WI38 (cell line): Measurements from ENCODE around the gene GABRB2.

Experiments
- H3K4me3 ChIP-seq: 2 replicates; pipeline ENCODE4 v1.5.1; 2011; ENCODE audit warnings: low read depth, mild to moderate bottlenecking, control low read depth, low read length
- CTCF ChIP-seq: IDR thresholded peaks from 2 replicates; pipeline ENCODE4 v1.5.1; 2012; ENCODE audit warnings: low read depth, mild to moderate bottlenecking, control low read depth, low read length

GABRB2 gene

GRCh38 chr5:161421067-161421466 is 125.5 kb downstream of the GABRB2 start:
- H3K4me3 ChIP-seq, result no peak overlapping the region
- TF ChIP-seq CTCF, result no peak

- no peak for TF ChIP-seq CTCF
- no peak overlapping the region for H3K4me3 ChIP-seq
These were observed 126.0 kb downstream of the GABRB2 start for GRCh38 chr5:161420521-161420920.

- no peak overlapping the region for H3K4me3 ChIP-seq
- no peak for TF ChIP-seq CTCF
These were observed 131.6 kb downstream of the GABRB2 start for GRCh38 chr5:161414896-161415295.

- no peak overlapping the region for H3K4me3 ChIP-seq
- TF ChIP-seq CTCF, result no peak
These were observed 132.5 kb downstream of the GABRB2 start for GRCh38 chr5:161414037-161414436.

GRCh38 chr5:161412792-161413191 is 133.7 kb downstream of the GABRB2 start:
- no peak overlapping the region for H3K4me3 ChIP-seq
- no peak for TF ChIP-seq CTCF

DNA sequence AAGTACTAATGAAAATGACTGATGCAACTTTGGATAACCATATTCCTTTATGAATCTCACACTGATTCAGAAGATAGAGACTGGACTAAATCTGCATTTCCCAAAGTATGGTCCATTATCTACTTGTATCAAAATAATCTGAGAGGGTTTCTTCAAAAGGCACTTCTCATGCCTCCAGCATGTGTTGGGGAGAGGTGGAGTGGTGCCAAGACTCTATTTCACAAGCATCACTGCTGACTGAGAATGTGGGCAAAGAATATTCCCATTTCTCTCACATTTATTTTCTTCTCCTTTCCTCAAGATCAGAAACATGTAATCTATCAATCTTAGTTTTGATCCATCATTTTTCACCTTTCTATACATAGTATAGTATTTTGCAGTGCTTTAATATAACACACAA is 135.4 kb downstream of the GABRB2 start:
- TF ChIP-seq CTCF, result no peak
- H3K4me3 ChIP-seq, result no peak overlapping the region

GRCh38 chr5:161410640-161411039 is 135.9 kb downstream of the GABRB2 start:
- no peak for TF ChIP-seq CTCF
- no peak overlapping the region for H3K4me3 ChIP-seq
